ENCODE measurements around the gene HSCB. TPM values are rescaled to one million over a fixed set of nuclear protein-coding genes. Genes with fewer than 3 reads are reported as not detected.
A peak's percentile ranks its signal among the peaks of the same experiment; 100 is the strongest.
"Not testable (repeated sequence)": the region's sequence is repeated elsewhere in the genome, so short reads cannot be mapped to it uniquely, and the experiment has no call there.

HSCB gene, protein sequence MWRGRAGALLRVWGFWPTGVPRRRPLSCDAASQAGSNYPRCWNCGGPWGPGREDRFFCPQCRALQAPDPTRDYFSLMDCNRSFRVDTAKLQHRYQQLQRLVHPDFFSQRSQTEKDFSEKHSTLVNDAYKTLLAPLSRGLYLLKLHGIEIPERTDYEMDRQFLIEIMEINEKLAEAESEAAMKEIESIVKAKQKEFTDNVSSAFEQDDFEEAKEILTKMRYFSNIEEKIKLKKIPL
- total RNA-seq (2021; ENCODE audit: unreplicated experiment) (10.2 TPM), Bru-seq, nascent RNA (percentile 69 among the genes with signal in this experiment), BruChase-seq, experiment 1, labeled RNA remaining after a 2-hour chase (percentile 68 among the genes with signal in this experiment), BruChase-seq, experiment 2, labeled RNA remaining after a 6-hour chase (percentile 66 among the genes with signal in this experiment)
- polyA plus RNA-seq (2012; ENCODE audit: insufficient read length): 9.0 TPM
- long read RNA-seq, partial matches to known transcripts: 0 of 13 reads
- long read RNA-seq, other reads (novel, unspliced or antisense): 5 of 13 reads

DNA sequence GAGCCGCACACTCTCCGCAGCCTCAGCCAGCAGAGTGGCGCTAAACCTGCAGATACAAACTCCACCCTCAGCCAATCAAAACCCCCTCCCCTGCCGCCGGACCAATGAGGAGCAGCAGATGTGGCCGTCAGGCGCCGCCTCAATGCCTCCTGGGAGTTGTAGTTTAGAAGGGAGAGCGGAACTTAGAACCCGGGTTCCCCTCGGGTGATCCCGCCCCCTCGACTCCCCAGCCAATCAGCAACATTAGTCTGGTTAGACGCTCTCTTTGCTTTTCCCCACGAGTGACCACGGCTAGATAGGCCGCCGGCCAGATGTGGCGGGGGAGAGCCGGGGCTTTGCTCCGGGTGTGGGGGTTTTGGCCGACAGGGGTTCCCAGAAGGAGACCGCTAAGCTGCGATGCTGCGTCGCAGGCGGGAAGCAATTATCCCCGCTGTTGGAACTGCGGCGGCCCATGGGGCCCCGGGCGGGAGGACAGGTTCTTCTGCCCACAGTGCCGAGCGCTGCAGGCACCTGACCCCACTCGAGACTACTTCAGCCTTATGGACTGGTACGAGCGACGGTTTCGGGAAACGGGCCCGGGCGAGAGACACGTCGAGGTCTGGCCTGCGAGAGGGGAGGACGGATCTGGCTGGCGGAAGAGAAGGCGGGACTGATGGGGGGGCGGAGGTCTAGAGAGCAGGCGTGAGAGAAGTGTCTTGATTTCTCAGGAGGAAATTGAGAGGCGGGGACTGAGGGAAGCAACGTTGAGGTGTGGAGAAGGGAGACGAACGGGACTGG, at the start of gene HSCB, which contains the start of gene CHEK2:
Gene HSCB (plus strand): TSS at position 255 of the 777 bp plus-strand sequence. CDS start 57 bp downstream, at position 312.
Gene CHEK2 (minus strand): TSS at position 36 of the 777 bp plus-strand sequence. CDS start 7,099 bp downstream, outside the sequence.
- DNase-seq (ENCODE audit: low read depth, low spot score) (peak; percentile 89), ATAC-seq (peak; percentile 97)
- intact Hi-C loops (cut with micrococcal nuclease; ENCODE audit: unreplicated experiment): no loop called here
- Histone ChIP-seq H3K36me3 (ENCODE audit: control insufficient read depth, insufficient read depth, low read length) (peaks cover 4% of the 10 kb centered on the region), H3K27ac (ENCODE audit: low read length) (peak within 1 kb of the TSS; percentile 96), H3K27me3 (ENCODE audit: control insufficient read depth, insufficient read depth, low read length) (no peaks in the 10 kb centered on the region), H3K9me3 (ENCODE audit: control insufficient read depth, insufficient read depth, low read depth, low read length) (no peaks in the 10 kb centered on the region), H3K4me3 (ENCODE audit: low read depth in 2 of 2, low read length in 2 of 2) (peak within 1 kb of the TSS; percentile 79 to 91), H3K4me1 (ENCODE audit: control insufficient read depth, insufficient read depth, low read length) (peaks cover 8% of the 10 kb centered on the region)
- no peak for TF ChIP-seq REST (IDR thresholded peaks at IDR 0.05; ENCODE audit: insufficient read depth in 1 of 2, low read depth in 2 of 2, low read length in 1 of 2)
- peak; percentile 61 for TF ChIP-seq POLR2AphosphoS5 (IDR thresholded peaks at IDR 0.05; ENCODE audit: low read depth, low read length)
- TF ChIP-seq TCF7L2 (IDR thresholded peaks at IDR 0.05; ENCODE audit: low read depth, low read length): peak; percentile 42; the same call in 1 of the 2 replicates
- in situ Hi-C loops (cut with HindIII; ENCODE audit: low pct_unique_long_range_greater_than_20kb, low sequenced_read_pairs): no loop called here
- ChIA-PET CTCF (interaction anchor here (0.6 kb wide), 1 partner anchor 316 kb away, joined by 6 read pairs; no protein-coding TSS in a partner anchor), POLR2A (no interaction called here)
- BruUV-seq (replicated peaks): no TSS peak

DNA sequence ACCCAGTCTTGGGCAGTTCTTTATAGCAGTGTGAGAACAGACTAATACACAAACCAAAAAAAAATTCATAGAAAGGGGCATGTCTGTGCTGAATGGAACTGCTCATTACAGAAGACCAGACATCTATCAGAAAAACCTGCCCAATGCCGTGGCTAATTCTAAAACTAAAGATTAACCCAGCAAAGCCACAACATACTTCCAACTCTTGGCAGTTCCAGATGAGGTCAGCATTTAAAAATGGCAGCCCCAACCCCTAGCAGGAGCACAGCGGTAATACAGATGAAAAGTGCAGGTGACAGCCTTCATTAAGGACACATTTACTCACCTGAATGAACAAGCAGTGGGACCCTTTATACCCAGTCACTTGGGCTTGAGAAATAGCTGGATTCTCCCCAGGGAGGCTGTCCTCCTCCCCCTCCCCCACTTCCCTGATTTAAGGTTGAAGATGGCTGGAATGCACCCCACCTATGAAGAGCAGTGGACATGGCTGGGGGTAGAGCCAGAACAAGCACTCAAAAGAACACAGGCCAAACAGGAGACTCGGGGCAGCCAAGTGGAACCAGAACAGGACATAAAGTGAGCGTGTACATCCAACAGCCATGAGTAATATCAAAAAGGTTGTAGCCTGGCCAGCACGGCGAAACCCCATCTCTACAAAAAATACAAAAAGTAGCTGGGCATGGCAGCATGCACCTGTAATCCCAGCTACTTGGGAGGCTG, 48.6 kb upstream of the HSCB start:
- H3K27ac ChIP-seq (ENCODE audit: low read length); in situ Hi-C loops (cut with HindIII; ENCODE audit: low pct_unique_long_range_greater_than_20kb, low sequenced_read_pairs); H3K9me3 ChIP-seq (ENCODE audit: control insufficient read depth, insufficient read depth, low read depth, low read length); H3K4me3 ChIP-seq (ENCODE audit: low read depth in 2 of 2, low read length in 2 of 2); BruUV-seq (replicated peaks); DNase-seq (ENCODE audit: low read depth, low spot score); CTCF ChIA-PET; ATAC-seq; POLR2A ChIA-PET; H3K4me1 ChIP-seq (ENCODE audit: control insufficient read depth, insufficient read depth, low read length); H3K36me3 ChIP-seq (ENCODE audit: control insufficient read depth, insufficient read depth, low read length); intact Hi-C loops (cut with micrococcal nuclease; ENCODE audit: unreplicated experiment); H3K27me3 ChIP-seq (ENCODE audit: control insufficient read depth, insufficient read depth, low read length): not testable (repeated sequence)

DNA sequence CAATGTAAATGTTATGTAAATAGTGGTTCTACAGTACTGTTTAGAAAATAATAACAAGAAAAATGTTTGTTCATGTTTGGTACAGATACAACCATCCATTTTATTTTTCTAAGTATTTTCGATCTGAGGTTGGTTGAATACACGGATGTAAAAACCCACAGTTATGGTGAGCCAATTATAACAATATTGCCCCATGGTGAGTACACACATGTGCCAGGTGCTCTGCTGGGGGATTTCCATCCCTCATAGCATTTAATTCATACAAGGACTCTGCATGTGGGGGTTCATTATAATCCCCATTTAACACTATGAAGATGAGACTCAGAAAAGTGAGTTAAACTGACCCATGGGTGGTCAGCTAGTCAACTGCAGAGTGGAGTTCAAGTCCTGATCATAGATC, 38.9 kb upstream of the HSCB start:
- no peak for TF ChIP-seq SIN3A (IDR thresholded peaks at IDR 0.05; ENCODE audit: borderline replicate concordance, insufficient read depth, low read depth, low read length)
- no peak for TF ChIP-seq TCF7L2 (IDR thresholded peaks at IDR 0.05; ENCODE audit: low read depth, low read length)
- TF ChIP-seq POLR2AphosphoS5 (IDR thresholded peaks at IDR 0.05; ENCODE audit: low read depth, low read length): no peak
- TF ChIP-seq REST (IDR thresholded peaks at IDR 0.05; ENCODE audit: insufficient read depth in 1 of 2, low read depth in 2 of 2, low read length in 1 of 2): no peak
- TF ChIP-seq, protein P1, sequence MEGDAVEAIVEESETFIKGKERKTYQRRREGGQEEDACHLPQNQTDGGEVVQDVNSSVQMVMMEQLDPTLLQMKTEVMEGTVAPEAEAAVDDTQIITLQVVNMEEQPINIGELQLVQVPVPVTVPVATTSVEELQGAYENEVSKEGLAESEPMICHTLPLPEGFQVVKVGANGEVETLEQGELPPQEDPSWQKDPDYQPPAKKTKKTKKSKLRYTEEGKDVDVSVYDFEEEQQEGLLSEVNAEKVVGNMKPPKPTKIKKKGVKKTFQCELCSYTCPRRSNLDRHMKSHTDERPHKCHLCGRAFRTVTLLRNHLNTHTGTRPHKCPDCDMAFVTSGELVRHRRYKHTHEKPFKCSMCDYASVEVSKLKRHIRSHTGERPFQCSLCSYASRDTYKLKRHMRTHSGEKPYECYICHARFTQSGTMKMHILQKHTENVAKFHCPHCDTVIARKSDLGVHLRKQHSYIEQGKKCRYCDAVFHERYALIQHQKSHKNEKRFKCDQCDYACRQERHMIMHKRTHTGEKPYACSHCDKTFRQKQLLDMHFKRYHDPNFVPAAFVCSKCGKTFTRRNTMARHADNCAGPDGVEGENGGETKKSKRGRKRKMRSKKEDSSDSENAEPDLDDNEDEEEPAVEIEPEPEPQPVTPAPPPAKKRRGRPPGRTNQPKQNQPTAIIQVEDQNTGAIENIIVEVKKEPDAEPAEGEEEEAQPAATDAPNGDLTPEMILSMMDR (IDR thresholded peaks at IDR 0.05): no peak
- intact Hi-C loops (cut with micrococcal nuclease; ENCODE audit: unreplicated experiment): no loop called here
- in situ Hi-C loops (cut with HindIII; ENCODE audit: low pct_unique_long_range_greater_than_20kb, low sequenced_read_pairs): no loop called here
- Histone ChIP-seq H3K4me3 (ENCODE audit: low read depth in 2 of 2, low read length in 2 of 2) (no peak overlapping the region), H3K36me3 (ENCODE audit: control insufficient read depth, insufficient read depth, low read length) (no peaks in the 10 kb centered on the region; the same call in 1 of the 2 replicates), H3K27ac (ENCODE audit: low read length) (no peak overlapping the region), H3K27me3 (ENCODE audit: control insufficient read depth, insufficient read depth, low read length) (no peaks in the 10 kb centered on the region), H3K4me1 (ENCODE audit: control insufficient read depth, insufficient read depth, low read length) (no peaks in the 10 kb centered on the region), H3K9me3 (ENCODE audit: control insufficient read depth, insufficient read depth, low read depth, low read length) (no peaks in the 10 kb centered on the region)
- ATAC-seq (no peak), DNase-seq (ENCODE audit: low read depth, low spot score) (no peak)
- CTCF ChIA-PET: no interaction called here
- no TSS peak for BruUV-seq (replicated peaks)
- POLR2A ChIA-PET: no interaction called here

All from Panc1 (cell line).